IMR-90 (cell line): ENCODE measurements around the gene NAV2. TPM values are rescaled to one million over a fixed set of nuclear protein-coding genes. Genes with fewer than 3 reads are reported as not detected.

ENCODE experiments used
- ATAC-seq: fragments of 200-7000 bp; cut with Tn5 transposase; 2 replicates; pipeline ENCODE4 v1.9.1; 2020; ENCODE audit warnings: low read depth, mild to moderate bottlenecking, moderate library complexity
- BruUV-seq: library from RNA; stranded (reverse); fragments of 400-500 nt; replicated peaks from 2 replicates; lab custom pipeline; 2021; lab: Mats Ljungman, UMichigan
- CTCF ChIA-PET: fragments of 300-600 bp; formaldehyde crosslinking; extraction: SDS; loops from one replicate; lab custom pipeline; 2021; ENCODE audit warnings: antibody characterized with exemption; lab: Yijun Ruan, JAX
- POLR2A ChIA-PET: fragments of 300-600 bp; sonication (Branson Sonifier 250); formaldehyde crosslinking; loops from one replicate; lab custom pipeline; 2022; ENCODE audit warnings: antibody characterized with exemption; ENCODE audit not compliant: unreplicated experiment; lab: Charles Lee
- DNase-seq: peaks from one replicate; pipeline ENCODE4 v3.0.0; 2013
- H2AFZ ChIP-seq: replicated peaks from 2 replicates; pipeline ENCODE3; 2013; ENCODE audit warnings: low read length, mild to moderate bottlenecking; ENCODE audit not compliant: poor library complexity
- H2AK5ac ChIP-seq: 2 replicates; pipeline ENCODE4 v1.6.1; 2013; ENCODE audit warnings: low read depth, low read length, inconsistent platforms
- H2AK9ac ChIP-seq: replicated peaks from 2 replicates; pipeline ENCODE3; 2013; ENCODE audit warnings: mild to moderate bottlenecking, low read depth, low read length, moderate library complexity; ENCODE audit not compliant: poor library complexity
- H2BK120ac ChIP-seq: 2 replicates; pipeline ENCODE4 v1.6.1; 2013; ENCODE audit warnings: low read depth, low read length, inconsistent platforms
- H2BK15ac ChIP-seq: 3 replicates; pipeline ENCODE4 v1.6.1; 2013; ENCODE audit warnings: low read depth, low read length, inconsistent platforms
- H2BK20ac ChIP-seq: 2 replicates; pipeline ENCODE4 v1.6.1; 2013; ENCODE audit warnings: low read depth, mild to moderate bottlenecking, inconsistent platforms, low read length, moderate library complexity
- H2BK5ac ChIP-seq: 2 replicates; pipeline ENCODE4 v1.6.1; 2013; ENCODE audit warnings: mild to moderate bottlenecking, low read depth, low read length, inconsistent platforms; ENCODE audit not compliant: poor library complexity, severe bottlenecking
- H3K14ac ChIP-seq: replicated peaks from 2 replicates; pipeline ENCODE4 v1.6.1; 2013; ENCODE audit warnings: low read depth, low read length, inconsistent platforms
- H3K18ac ChIP-seq: 2 replicates; pipeline ENCODE4 v1.6.1; 2013; ENCODE audit warnings: low read depth, low read length, control low read depth
- H3K23ac ChIP-seq: 2 replicates; pipeline ENCODE4 v1.6.1; 2013; ENCODE audit warnings: low read depth, low read length, inconsistent platforms
- H3K27ac ChIP-seq: 2 replicates; pipeline ENCODE4 v1.5.1; 2013; ENCODE audit warnings: mild to moderate bottlenecking, control low read depth, low read length; ENCODE audit not compliant: insufficient read depth
- H3K27me3 ChIP-seq: 2 replicates; pipeline ENCODE4 v1.6.1; 2013; ENCODE audit warnings: low read length; ENCODE audit not compliant: control insufficient read depth, insufficient read depth
- H3K36me3 ChIP-seq: 2 replicates; pipeline ENCODE4 v1.6.1; 2013; ENCODE audit warnings: low read length, mixed read lengths; ENCODE audit not compliant: control insufficient read depth, insufficient read depth
- H3K4ac ChIP-seq: 2 replicates; pipeline ENCODE4 v1.6.1; 2013; ENCODE audit warnings: low read depth, low read length, inconsistent platforms
- H3K4me1 ChIP-seq: 2 replicates; pipeline ENCODE4 v1.6.1; 2013; ENCODE audit warnings: low read length, mixed read lengths; ENCODE audit not compliant: control insufficient read depth, insufficient read depth
- H3K4me2 ChIP-seq: 2 replicates; pipeline ENCODE4 v1.6.1; 2013; ENCODE audit warnings: low read depth, mild to moderate bottlenecking, control low read depth, low read length, moderate library complexity
- H3K4me3 ChIP-seq: 2 replicates; pipeline ENCODE4 v1.5.1; 2013; ENCODE audit warnings: low read depth, mild to moderate bottlenecking, control low read depth, low read length, moderate library complexity; ENCODE audit not compliant: insufficient read depth
- H3K56ac ChIP-seq: 2 replicates; pipeline ENCODE4 v1.6.1; 2013; ENCODE audit warnings: low read length, inconsistent platforms; ENCODE audit not compliant: insufficient read depth; ENCODE audit errors: extremely low read depth
- H3K79me1 ChIP-seq, 2 experiments: 2 replicates each; pipeline ENCODE4 v1.6.1; 2013; ENCODE audit warnings: low read length in 2 of 2, inconsistent platforms in 1 of 2, low read depth in 1 of 2
- H3K9ac ChIP-seq: 2 replicates; pipeline ENCODE4 v1.6.1; 2013; ENCODE audit warnings: low read depth, low read length, control low read depth
- H3K9me1 ChIP-seq: 2 replicates; pipeline ENCODE4 v1.6.1; 2013; ENCODE audit warnings: low read length, inconsistent platforms; ENCODE audit not compliant: insufficient read depth
- H3K9me3 ChIP-seq: 2 replicates; pipeline ENCODE4 v1.6.1; 2013; ENCODE audit warnings: low read length; ENCODE audit not compliant: control insufficient read depth, insufficient read depth
- H4K20me1 ChIP-seq: 2 replicates; pipeline ENCODE4 v1.6.1; 2013; ENCODE audit warnings: low read length, inconsistent platforms; ENCODE audit not compliant: insufficient read depth
- H4K5ac ChIP-seq: 2 replicates; pipeline ENCODE4 v1.6.1; 2013; ENCODE audit warnings: mild to moderate bottlenecking, low read depth, low read length, control low read depth
- H4K8ac ChIP-seq, 2 experiments: 2 replicates each; pipeline ENCODE4 v1.6.1; 2013; ENCODE audit warnings: low read depth in 2 of 2, low read length in 2 of 2, control low read depth in 1 of 2, inconsistent platforms in 1 of 2
- H4K91ac ChIP-seq: 2 replicates; pipeline ENCODE4 v1.6.1; 2013; ENCODE audit warnings: low read depth, low read length, inconsistent platforms; ENCODE audit not compliant: insufficient read depth
- BHLHE40 ChIP-seq: fragments of 150-350 bp; IDR thresholded peaks from 2 replicates; pipeline ENCODE4 v1.6.1; 2016; ENCODE audit warnings: mild to moderate bottlenecking, low read depth, low read length
- CEBPB ChIP-seq: IDR thresholded peaks from 2 replicates; pipeline ENCODE4 v1.6.1; 2012; ENCODE audit warnings: low read depth, low read length, improper control_type of control experiment
- CHD1 ChIP-seq: IDR thresholded peaks from 2 replicates; pipeline ENCODE4 v1.6.1; 2012; ENCODE audit warnings: low read depth, low read length, improper control_type of control experiment
- ELK1 ChIP-seq: fragments of 150-350 bp; IDR thresholded peaks from 2 replicates; pipeline ENCODE4 v1.6.1; 2016; ENCODE audit warnings: low read depth, mild to moderate bottlenecking, low read length, moderate library complexity, borderline replicate concordance
- FOS ChIP-seq: fragments of 150-350 bp; IDR thresholded peaks from 2 replicates; pipeline ENCODE4 v1.6.1; 2016; ENCODE audit warnings: low read depth, low read length
- MAFK ChIP-seq: IDR thresholded peaks from 2 replicates; pipeline ENCODE4 v1.6.1; 2012; ENCODE audit warnings: low read depth, low read length, improper control_type of control experiment
- MAZ ChIP-seq: IDR thresholded peaks from 2 replicates; pipeline ENCODE4 v1.6.1; 2012; ENCODE audit warnings: low read depth, mild to moderate bottlenecking, low read length, improper control_type of control experiment, moderate library complexity, borderline replicate concordance
- MXI1 ChIP-seq: IDR thresholded peaks from 2 replicates; pipeline ENCODE4 v1.6.1; 2012; ENCODE audit warnings: low read depth, mild to moderate bottlenecking, low read length, moderate library complexity, borderline replicate concordance
- NFE2L2 ChIP-seq: fragments of 150-350 bp; IDR thresholded peaks from 2 replicates; pipeline ENCODE4 v1.6.1; 2016; ENCODE audit warnings: low read depth, mild to moderate bottlenecking, low read length
- POLR2A ChIP-seq: IDR thresholded peaks from 2 replicates; pipeline ENCODE4 v1.6.1; 2012; ENCODE audit warnings: mild to moderate bottlenecking, low read depth, low read length
- RCOR1 ChIP-seq: IDR thresholded peaks from 2 replicates; pipeline ENCODE4 v1.6.1; 2012; ENCODE audit warnings: mild to moderate bottlenecking, low read length, improper control_type of control experiment; ENCODE audit not compliant: insufficient replicate concordance
- RFX5 ChIP-seq: IDR thresholded peaks from 2 replicates; pipeline ENCODE4 v1.8.0; 2012; ENCODE audit warnings: low read depth, mild to moderate bottlenecking, low read length, moderate library complexity
- SMC3 ChIP-seq: fragments of 150-350 bp; IDR thresholded peaks from 2 replicates; pipeline ENCODE4 v1.6.1; 2016; ENCODE audit warnings: low read depth, mild to moderate bottlenecking, antibody characterized with exemption, low read length, moderate library complexity
- USF2 ChIP-seq: fragments of 150-350 bp; IDR thresholded peaks from 2 replicates; pipeline ENCODE4 v1.6.1; 2017; ENCODE audit warnings: mild to moderate bottlenecking, antibody characterized with exemption, low read length, low read depth
- WGBS, 2 experiments: methylation state at CpG; one replicate each; pipeline versions ENCODE4 v1.1.5 to v1.1.7; 2013; ENCODE audit warnings: missing lambda C conversion rate in 2 of 2; ENCODE audit not compliant: insufficient read length in 1 of 2; ENCODE audit errors: extremely low coverage in 2 of 2; 5-methylcytosine and 5-hydroxymethylcytosine counted together
- dilution Hi-C: fragments of 300-500 bp; cut with HindIII; formaldehyde crosslinking; loops from one replicate; pipeline ENCODE4 v1.14.3; 2018; ENCODE audit warnings: low sequenced_read_pairs; ENCODE audit not compliant: unreplicated experiment
- in situ Hi-C: fragments of 300-500 bp; cut with MboI; formaldehyde crosslinking; loops from 3 replicates; pipeline ENCODE4 v1.14.3; 2019; ENCODE audit warnings: low sequenced_read_pairs, inconsistent platforms, mixed read lengths
- intact Hi-C: fragments of 100-400 bp; cut with micrococcal nuclease; formaldehyde crosslinking; loops from 2 replicates; pipeline ENCODE4 v1.10.0; 2022
- polyA plus RNA-seq, 3 experiments: library from polyadenylated mRNA; depleted of rRNA; stranded (reverse); fragments of >200 nt; gene quantifications; 2 replicates each; pipeline ENCODE4 v1.2.3, GENCODE V29; 2012; ENCODE audit warnings: low replicate concordance in 1 of 3
- total RNA-seq: library from RNA; depleted of rRNA; stranded (reverse); fragments of >200 nt; gene quantifications from 2 replicates; pipeline ENCODE4 v1.2.3, GENCODE V29; 2012

Gene NAV2
- total and polyA plus RNA-seq, 2 of the 4 experiments (the other 2 are of a cell fraction): 4.5 to 12.6 TPM

- Histone ChIP-seq H3K27me3 (no peaks in the 10 kb centered on the region), H2AK5ac (no peak overlapping the region), H4K20me1 (0 out of 2 replicates have a peak, but pooled peaks cover 2% of the 10 kb centered on the region), H3K18ac (no peak overlapping the region), H2BK15ac (no peak overlapping the region), H3K4me1 (peaks cover 16% of the 10 kb centered on the region), H2BK120ac (no peak overlapping the region), H3K9ac (no peak overlapping the region), H4K8ac (no peak overlapping the region), H3K23ac (no peak overlapping the region), H3K36me3 (no peaks in the 10 kb centered on the region), H4K91ac (no peak overlapping the region), H3K14ac (no peak overlapping the region), H4K5ac (no peak overlapping the region), H3K9me1 (peaks cover 12% of the 10 kb centered on the region), H2AFZ (no peak overlapping the region), H3K9me3 (no peaks in the 10 kb centered on the region), H3K4ac (no peak overlapping the region), H3K56ac (no peak overlapping the region), H3K4me2 (no peak overlapping the region), H3K4me3 (no peak overlapping the region), H2BK20ac (no peak overlapping the region), H2BK5ac (no peak overlapping the region), H2AK9ac (no peak overlapping the region), H3K79me1 (peaks cover 30 to 33% of the 10 kb centered on the region in 2 experiments; a peak in 3 of 4 replicates), H3K27ac (no peak overlapping the region)
- intact Hi-C loops (no loop called here), dilution Hi-C loops (no loop called here), in situ Hi-C loops (no loop called here)
- TF ChIP-seq NFE2L2: no peak
- no peak for TF ChIP-seq RCOR1
- no peak for TF ChIP-seq MXI1
- TF ChIP-seq SMC3: no peak
- TF ChIP-seq ELK1: no peak
- TF ChIP-seq USF2: no peak
- no peak for TF ChIP-seq CHD1
- no peak for TF ChIP-seq MAFK
- TF ChIP-seq BHLHE40: no peak
- TF ChIP-seq CEBPB: no peak
- no peak for TF ChIP-seq RFX5
- TF ChIP-seq FOS: no peak
- TF ChIP-seq POLR2A: no peak
- TF ChIP-seq MAZ: no peak
- WGBS, 2 experiments: no CpG with 5 or more reads among the region's 1 CpG
- DNase-seq (no peak), ATAC-seq (no peak)
- CTCF ChIA-PET: interaction anchor here (0.6 to 0.7 kb wide), 2 partner anchors 145 to 285 kb away, joined by 3 read pairs; no protein-coding TSS in a partner anchor
- BruUV-seq: no TSS peak
- POLR2A ChIA-PET: no interaction called here
Measured at GRCh38 chr11:19924311-19924710, 211.7 kb downstream of the NAV2 start.
